Measurements from ENCODE around the gene RAPGEF1.
"Not testable (repeated sequence)": the region's sequence is repeated elsewhere in the genome, so short reads cannot be mapped to it uniquely, and the experiment has no call there.

Gene RAPGEF1

DNA sequence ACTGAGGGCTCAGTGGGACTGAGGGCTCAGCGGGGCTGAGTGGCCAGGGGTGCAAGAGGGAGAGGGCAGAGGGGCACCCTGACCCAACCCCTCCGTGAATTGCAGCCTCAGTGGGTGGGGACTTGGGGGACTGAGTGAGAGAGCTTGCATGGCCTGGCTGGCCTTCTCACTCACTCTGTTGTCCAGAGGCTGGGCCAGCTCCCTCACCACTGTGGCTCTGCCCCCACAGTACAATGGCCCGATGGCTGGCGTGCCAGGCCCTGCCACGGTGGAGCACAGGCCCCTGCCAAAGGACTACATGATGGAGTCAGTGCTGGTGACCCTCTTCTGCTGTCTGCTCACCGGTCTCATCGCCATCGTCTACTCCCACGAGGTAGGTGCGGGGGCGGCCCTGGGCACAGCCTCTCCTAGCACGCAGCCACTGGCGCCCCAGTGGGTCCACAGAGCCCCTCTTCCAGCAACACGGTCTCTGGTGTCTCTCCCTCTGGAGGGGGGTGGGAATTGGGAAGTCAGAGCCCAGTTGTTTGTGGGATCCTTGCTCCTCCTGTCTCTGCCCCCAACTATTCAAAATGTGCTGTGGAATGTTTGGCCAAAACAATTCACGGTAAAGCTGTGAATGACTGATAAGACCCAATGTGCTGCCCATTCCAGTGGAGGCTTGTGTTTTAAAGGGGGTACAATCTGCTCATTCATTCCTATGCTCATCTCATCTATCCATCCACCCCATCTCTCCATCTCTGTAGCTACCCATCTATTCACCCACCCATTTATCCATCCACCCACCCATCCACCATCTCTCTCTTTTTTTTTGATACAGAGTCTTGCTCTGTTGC is 183.8 kb downstream of the RAPGEF1 start:
- DNase-seq (ENCODE audit: low read depth), result no peak

DNA sequence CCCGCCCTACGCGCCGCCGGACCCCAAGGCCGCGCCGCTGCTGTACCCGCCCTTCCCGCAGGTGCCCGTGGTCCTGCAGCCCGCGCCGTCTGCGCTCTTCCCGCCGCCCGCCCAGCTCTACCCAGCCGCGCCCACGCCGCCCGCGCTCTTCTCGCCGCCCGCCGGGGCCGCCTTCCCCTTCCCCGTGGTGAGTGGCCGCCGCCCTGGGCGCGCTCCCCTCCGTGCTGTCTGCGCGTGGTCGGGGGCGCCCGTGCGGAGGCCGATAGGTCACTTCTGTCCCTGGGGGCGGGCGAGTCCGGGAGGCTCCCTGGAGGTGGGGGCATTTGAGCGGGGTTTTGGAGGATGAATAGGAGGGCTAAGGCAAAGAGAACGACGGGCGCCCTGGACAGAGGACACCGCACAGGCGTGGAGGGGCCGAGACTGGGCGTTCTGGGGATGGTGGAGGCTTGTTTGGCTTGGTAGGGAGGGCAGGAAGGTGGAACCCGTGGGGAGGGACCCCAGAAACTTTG is 185.0 kb downstream of the RAPGEF1 start:
- DNase-seq (ENCODE audit: low read depth), result no peak

GRCh38 chr9:131554087-131554842 is 185.6 kb downstream of the RAPGEF1 start:
- no peak for DNase-seq (ENCODE audit: low read depth)

GRCh38 chr9:131552030-131552429 is 187.8 kb downstream of the RAPGEF1 start:
- DNase-seq (ENCODE audit: low read depth), result no peak

DNA sequence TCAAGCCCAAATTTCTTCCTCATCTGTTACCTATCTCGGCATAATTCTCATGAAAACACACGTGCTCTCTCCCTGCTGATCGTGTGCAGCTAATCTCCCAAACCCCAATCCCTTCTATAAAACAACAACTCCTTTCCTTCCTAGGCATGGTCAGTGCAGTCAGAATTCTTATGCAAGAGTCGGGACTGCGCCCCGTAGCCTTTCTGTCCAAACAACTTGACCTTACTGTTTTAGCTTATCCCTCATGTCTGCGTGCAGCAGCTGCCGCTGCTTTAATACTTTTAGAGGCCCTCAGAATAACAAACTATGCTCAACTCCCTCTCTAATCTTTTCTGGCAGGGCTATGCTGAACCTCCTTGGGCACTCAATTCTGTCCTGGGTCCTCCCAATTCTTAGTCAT is 189.4 kb downstream of the RAPGEF1 start:
- DNase-seq (ENCODE audit: low read depth), result not testable (repeated sequence)

DNA sequence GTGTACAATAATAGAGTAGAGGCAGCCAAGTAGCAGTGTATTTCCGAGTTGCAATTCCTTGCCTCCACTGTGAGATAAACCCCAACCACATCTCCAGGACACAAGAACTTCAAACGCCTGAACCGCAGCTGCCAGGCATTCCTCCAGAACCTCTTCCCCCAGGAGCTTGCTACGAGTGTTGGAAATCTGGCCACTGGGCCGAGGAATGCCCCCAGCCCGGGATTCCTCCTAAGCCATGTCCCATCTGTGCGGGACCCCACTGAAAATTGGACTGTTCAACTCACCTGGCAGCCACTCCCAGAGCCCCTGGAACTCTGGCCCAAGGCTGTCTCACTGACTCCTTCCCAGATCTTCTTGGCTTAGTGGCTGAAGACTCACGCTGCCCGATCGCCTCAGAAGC is 190.7 kb downstream of the RAPGEF1 start:
- not testable (repeated sequence) for DNase-seq (ENCODE audit: low read depth)

DNA sequence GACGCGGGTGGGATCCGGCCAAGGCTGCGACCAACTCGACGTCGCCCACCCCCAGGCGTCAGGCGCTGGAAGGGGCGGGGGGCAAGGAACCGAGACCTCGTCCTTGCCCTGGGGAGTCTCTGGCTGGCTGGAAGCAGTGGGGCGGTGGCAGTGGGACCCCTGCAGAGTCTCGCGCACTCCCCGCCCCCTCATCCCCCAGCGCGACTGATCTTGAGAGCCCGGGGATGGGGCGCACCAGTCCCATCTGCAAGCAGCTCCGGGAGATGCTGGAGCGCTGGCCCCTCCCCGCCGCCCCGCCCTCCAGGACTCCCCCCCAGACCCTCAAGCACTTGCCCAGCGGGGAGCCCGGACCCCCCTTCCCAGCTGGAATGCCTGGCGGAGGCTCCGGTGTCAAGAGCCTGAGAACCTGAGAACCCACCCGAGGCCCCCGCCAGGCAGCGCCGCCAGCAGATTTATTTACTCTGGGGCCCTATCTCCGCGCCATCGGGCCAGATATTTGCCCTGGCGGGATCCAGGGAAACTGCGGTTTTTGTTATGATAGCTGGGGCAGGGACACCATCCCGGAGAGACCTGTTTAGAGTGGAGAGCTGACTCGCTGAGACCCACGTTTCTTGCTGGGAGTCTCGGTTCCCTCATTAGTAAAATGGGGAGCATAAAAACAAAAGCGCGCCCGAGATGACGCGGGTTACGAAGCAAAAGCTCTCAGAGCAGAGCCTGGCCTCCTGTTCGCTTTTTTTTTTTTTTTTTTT is 193.4 kb downstream of the RAPGEF1 start:
- DNase-seq (ENCODE audit: low read depth), result no peak

DNA sequence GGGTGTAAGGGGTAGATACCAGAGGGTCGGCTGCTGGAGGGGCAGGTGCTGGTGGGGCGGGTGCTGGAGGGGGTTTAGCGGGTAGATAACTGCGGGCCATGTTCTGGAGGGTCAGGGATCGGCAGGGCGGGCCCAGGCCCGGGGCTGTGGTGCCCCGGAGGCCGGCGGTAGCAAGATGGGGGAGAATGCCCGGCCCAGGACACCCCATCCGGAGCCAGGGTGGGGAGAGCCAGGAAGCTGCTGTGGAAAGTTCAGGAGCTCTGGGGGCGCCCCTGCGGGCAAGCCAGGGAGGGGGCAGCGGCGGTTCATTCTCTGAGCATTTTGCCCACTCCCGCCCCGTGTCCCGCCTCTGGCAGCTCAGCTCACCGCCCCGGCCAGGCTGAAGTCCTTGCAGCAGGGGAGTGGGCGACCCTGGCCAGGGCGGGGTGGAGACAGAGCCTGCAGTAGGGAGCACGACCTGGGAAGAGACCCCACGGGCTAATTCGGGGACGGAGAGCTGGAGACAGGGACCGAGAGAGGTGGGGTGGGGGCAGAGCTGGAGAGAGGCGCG is 194.0 kb downstream of the RAPGEF1 start:
- DNase-seq (ENCODE audit: low read depth), result no peak

DNA sequence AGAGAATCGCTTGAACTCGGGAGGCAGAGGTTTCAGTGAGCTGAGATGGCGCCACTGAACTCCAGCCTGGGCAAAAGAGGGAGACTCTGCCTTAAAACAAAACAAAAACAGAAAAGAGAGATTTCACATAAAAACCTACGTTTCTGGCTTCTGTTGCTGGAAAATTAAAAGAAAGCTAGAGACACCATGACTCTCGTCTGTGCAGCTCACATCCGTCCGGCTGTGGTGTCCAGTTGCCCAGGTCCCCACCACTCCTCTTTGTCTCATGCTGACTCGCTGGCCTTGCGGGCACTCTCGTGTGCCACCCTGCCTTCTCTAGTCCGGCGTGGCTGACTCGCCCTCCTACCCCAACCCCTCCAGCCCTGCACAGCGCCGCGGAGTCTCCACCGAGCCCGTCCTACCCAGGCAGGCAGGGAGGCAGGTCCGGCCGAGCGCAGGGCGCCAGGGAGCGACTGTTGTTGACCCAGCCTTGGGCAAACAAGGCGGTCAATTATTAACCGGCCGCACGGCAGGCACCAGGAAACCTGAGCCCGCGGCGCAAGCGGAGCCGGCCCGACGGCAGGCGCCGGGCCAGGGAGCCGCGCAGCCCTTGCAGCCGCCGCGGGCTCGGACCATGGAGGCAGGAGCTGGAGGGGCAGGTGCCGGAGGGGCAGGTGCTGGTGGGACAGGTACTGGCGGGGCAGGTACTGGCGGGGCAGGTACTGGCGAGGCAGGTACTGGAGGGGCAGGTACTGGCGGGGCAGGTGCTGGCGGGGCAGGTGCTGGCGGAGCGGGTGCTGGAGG is 194.7 kb downstream of the RAPGEF1 start, which contains the start of gene PRRT1B:
TSS of gene PRRT1B (plus strand) at position 521 of the 783 bp plus-strand sequence. CDS start at position 614, 93 bp downstream.
- no peak for DNase-seq (ENCODE audit: low read depth)

DNA sequence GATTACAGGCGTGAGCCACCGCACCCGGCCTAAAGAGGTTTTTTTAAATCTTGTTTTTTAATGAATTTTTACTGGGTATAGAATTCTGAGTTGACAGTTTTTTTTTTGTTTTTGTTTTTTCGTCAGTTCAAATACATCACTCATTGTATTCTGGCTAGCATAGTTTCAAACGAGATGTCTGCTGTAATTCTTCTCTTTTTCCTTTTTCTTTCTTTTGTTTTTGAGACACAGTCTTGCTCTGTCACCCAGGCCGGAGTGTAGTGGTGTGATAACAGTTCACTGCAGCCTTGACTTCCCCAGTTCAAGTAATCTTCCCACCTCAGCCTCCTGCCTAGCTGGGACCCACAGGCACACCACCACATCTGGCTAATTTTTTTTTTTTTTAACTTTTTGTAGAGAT is 196.7 kb downstream of the RAPGEF1 start:
- DNase-seq (ENCODE audit: low read depth), result no peak

DNA sequence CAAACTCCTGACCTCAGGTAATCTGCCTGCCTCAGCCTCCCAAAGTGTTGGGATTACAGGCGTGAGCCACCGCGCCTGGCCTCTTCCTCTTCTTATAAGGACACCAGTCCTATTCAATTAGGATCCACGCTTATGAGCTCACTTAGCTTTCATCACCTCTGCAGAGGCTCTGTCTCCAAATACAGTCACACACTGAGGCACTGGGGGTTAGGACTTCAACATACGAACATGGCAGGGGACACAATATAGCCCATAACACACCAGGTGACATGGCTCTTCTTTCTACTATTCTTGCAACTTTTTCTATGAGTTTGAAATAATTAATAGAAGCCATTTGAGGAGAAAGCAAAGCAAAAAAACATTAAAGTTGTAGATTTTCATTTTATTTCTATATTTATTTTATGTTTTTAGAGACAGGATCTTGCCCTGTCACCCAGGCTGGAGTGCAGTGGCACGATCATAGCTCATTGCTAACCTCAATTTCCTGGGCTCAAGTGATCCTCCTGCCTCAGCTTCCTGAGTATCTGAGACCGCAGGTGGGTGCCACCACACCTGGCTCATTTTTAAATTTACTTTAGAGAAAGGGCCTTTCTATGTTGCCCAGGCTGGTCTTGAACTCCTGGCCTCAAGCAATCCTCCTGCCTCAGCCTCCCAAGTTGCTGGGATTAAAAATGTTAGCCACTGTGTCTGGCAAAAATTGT is 200.5 kb downstream of the RAPGEF1 start:
- no peak for DNase-seq (ENCODE audit: low read depth)

GRCh38 chr9:131537946-131538345 is 201.9 kb downstream of the RAPGEF1 start:
- DNase-seq (ENCODE audit: low read depth), result no peak

DNA sequence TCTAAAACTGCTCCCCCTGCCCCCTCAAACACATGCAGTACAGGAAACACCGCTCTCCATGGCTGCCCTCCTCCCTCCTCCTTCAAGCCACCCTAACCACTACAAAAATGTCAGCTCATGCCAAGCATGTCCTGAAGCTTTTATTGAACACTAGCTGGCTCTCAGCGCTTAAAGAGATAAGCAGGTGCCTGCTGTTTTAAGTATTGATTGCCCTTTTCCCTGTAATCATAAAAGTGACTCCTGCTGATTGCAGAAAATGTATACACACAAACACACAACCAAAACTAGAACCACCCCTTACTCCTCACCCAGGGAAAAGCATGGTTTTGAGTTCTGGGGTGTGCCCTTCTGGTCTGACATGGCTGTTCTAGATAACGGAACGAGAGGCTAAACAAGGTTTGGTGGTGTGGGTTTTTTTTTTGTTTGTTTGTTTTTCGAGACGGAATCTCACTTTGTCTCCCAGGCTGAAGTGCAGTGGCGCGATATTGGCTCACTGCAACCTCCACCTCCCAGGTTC is 205.1 kb downstream of the RAPGEF1 start:
- no peak for DNase-seq (ENCODE audit: low read depth)

DNA sequence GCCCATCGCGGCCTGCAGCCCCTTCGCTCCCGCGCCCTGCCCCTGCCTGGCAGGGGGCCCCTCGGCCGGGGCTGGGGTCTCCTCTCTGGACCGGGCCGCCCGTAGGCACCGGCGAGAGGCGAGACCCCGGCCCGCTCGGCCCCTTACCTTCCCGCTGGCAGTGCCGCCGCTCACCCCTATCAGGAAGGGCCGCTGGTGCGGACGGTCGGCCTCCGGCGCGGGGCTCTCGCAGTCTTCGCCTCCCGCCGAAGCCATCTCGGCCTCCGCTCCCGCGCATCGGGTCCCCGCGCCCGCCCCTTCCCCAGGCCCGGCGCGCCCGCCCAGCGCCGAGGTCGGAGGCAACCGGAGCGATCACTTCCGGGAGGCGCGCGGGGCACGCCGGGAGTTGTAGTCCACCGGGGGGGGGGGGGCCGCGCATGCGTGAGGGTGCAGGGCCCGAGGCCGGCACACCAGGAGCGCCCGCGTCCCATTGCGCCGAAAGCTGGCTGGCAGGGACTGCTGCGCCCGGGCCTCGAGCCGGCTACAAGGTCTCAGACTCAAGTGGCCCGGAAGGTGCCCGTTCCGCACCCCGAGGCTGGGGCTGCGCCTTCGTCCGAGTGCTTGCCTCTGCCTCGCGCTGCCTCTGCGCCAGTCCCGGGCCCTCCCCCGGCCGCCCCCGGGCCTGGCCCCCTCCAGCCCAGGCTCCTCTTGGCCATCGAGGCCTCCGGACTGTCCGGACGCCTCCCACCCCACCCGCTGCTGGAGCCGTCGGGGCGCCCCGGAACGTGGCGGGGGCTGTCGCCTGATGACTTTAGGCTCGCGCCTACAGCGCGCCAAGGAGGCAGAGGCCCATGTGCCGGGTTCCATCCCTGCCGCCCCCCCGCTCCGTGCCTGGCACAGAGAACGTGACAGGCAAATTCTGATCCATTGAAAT is 208.7 kb downstream of the RAPGEF1 start, which contains the start of gene UCK1:
TSS of gene UCK1 (minus strand) at position 344 of the 913 bp plus-strand sequence. CDS start at position 255, 89 bp downstream.
- peak; percentile 42 for DNase-seq (ENCODE audit: low read depth)

DNA sequence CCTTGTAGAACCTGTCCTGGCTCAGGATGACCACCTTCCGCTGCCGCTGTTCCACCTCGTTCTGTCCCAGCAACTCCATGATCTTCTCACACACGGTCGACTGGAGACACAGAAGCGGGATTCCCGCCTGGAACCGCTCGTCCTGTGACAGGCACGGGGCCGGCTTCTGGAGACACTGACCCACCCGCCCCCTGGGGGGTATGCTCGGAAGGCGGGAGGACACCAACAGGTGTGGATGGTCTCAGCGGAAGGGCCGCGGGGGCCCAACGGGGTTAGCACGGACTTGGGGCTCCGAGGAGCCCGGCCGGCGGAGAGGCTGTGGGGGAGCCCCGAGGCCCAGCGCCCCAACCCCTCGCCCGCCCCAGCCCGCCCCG is 209.3 kb downstream of the RAPGEF1 start:
- no peak for DNase-seq (ENCODE audit: low read depth)

- DNase-seq (ENCODE audit: low read depth), result no peak
These were observed 210.0 kb downstream of the RAPGEF1 start for GRCh38 chr9:131529597-131530545.

- no peak for DNase-seq (ENCODE audit: low read depth)
These were observed 210.9 kb downstream of the RAPGEF1 start for GRCh38 chr9:131528886-131529505.

All from stimulated activated CD8-positive, alpha-beta memory T cell treated with anti-CD3 and anti-CD28 coated beads, Interleukin-15, amount 100 ng/mL, for 1 hour (primary cell).